RPMI8226 (cell line): ENCODE results near the gene JUNB.
"Not testable (repeated sequence)": the region's sequence is repeated elsewhere in the genome, so short reads cannot be mapped to it uniquely, and the experiment has no call there.

Experiments used
- DNase-seq: peaks from one replicate; pipeline ENCODE4 v3.0.0-alpha.2; 2015

Gene JUNB

GRCh38 chr19:12806242-12807081 is 15.2 kb downstream of the JUNB start, which contains the start of gene RNASEH2A:
TSS of gene RNASEH2A (plus strand) at chr19:12806584. CDS start at chr19:12806674, 90 bp downstream.
- peak; percentile 95 for DNase-seq

DNA sequence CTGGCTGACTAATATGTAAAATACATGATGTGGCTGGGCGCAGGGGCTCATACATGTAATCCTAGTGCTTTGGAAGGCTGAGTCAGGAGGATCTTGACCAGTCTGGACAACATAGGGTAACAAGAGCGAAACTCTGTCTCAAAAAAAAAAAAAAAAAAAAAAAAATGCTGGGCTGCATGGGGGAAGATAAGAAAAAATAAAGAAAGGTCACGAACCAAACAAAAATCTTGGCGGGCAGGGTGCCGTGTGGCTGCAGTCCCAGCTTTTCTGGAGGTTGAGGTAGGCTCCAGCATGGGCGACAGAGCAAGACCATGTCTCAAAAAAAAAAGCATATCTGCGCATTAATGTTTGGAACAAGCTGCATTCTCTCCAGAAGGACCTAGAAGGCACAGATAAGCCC is 23.8 kb downstream of the JUNB start:
- no peak for DNase-seq

DNA sequence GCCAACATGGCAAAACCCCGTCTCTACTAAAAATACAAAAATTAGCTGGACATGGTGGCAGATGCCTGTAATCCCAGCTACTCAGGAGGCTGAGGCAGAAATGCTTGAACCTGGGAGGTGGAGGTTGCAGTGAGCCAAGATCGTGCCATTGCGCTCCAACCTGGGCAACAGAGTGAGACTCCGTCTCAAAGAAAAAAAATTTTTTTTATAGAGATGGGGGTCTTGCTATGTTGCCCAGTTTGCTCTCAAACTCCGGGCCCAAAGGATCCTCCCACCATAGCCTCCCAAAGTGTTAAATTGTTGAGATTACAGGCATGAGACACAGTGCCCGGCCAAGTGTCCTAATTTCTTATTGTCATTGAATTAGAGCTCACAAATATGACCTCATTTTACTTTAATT is 25.9 kb downstream of the JUNB start:
- DNase-seq, result not testable (repeated sequence)

DNA sequence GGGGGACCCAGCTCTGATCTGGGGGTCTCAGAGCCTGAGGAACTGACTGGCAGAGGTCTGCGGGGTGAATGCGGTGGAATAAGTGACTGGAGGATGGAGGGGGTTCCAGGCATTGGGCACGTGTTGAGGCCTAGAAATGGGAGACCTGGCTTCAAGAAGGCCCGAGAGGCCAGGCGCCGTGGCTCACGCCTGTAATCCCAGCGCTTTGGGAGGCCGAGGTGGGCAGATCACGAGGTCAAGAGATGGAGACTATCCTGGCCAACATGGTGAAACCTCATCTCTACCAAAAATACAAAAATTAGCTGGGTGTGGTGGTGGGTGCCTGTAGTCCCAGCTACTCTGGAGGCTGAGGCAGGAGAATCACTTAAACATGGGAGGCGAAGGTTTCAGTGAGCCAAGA is 26.5 kb downstream of the JUNB start:
- not testable (repeated sequence) for DNase-seq

- no peak for DNase-seq
These were observed 30.5 kb downstream of the JUNB start for GRCh38 chr19:12821761-12822160.

- peak; percentile 47 for DNase-seq
These were observed 34.2 kb downstream of the JUNB start for GRCh38 chr19:12825254-12826131.

- peak; percentile 86 for DNase-seq
These were observed 37.2 kb downstream of the JUNB start for GRCh38 chr19:12828494-12828893.

- no peak for DNase-seq
These were observed 42.1 kb downstream of the JUNB start for GRCh38 chr19:12833418-12833737.

DNA sequence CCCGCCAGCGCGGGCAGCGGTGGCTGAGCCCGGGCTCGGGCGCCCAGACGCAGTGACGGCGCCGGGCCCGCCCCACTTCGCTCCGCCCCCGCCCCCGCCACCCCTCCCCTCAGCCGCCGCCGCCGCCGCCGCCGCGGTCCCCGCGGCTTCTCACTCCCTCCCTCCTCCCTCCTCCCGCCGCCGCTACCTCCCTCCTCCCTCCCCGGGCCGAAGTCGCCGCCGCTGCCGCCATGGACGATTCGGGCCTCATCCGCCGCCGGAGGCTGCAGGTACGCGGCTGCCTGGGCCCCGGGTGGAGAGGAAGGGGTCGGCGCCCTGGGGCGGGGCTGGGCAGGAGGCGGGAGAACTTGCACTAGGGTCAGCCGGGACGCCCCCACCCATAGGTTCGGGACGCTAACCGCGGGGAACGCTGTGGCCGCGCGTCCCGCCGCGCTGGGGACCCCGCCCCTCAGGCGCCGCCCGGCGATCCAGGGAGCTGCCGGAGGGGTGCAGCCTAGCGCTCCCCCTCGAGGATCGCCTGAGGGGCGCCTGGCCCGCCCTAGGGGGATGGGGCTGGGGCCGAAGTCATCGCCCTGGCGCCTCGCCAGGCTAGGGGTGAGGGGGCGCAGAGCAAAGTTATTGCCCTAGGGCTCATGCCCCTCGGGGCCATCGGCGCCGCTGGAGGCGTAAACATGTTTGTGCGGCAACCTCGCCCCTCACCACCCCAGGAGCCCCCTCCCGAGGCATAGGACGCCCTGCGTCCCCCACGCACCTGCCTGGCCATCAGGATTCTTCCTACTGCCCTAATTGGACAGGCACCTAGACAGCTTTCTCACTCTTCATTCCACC is 42.7 kb downstream of the JUNB start:
- DNase-seq, result peak; percentile 61

- DNase-seq, result no peak
These were observed 43.3 kb downstream of the JUNB start, which contains the start of gene RTBDN for GRCh38 chr19:12834566-12834943. TSS of gene RTBDN (minus strand) at chr19:12834579. CDS start at chr19:12829979, 4,600 bp downstream.

GRCh38 chr19:12834976-12835757 is 43.9 kb downstream of the JUNB start:
- peak; percentile 67 for DNase-seq

DNA sequence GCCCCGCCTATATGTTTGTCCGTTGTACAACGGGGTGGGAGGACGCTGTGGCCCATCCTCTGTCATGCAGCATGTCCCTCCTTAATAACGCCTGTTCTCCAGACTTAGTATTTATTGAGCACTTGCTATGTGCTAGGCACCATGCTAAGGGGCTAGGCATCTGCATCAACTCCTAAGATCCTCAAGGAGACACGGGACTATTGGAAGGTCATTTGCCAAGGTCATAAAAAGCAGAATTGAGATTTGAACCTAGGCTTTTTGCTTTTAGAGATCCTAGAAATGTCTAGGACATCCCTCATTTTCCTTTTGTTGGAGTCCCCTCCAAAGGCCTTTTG is 45.2 kb downstream of the JUNB start:
- no peak for DNase-seq

- DNase-seq, result no peak
These were observed 45.9 kb downstream of the JUNB start for GRCh38 chr19:12837225-12837624.

DNA sequence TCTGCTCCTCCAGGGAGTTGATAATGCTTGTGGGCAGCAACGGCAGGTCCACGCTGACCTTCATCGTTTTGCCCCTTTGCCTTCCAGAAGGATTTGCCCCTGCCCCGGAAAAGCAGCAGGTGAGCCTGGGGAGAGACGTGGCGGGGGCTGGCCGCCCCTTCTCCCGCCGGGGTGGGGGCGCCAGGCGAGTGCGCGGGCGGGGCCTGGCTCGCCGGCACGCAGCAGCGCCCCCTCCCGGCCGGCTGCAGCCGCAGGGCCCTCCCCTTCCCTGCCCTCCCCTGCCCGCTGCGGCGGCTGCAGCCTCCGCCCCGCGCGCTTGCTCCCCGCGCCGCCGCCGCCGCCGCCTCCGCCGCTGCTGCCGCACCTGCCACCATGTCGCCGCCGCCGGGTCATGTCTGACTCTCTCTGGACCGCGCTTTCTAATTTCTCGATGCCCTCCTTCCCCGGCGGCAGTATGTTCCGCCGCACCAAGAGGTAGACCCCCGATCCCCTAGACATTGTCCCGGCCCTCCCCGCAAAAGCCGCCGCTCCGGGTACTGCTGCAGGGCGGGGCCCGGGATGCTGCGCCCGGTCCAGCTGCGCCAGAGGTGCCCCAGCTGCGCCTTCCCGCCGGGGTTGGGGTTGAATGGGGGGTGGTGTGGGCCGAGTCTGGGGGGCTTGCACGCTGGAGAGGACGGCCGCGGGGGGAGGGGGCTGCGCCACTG is 47.0 kb downstream of the JUNB start, which contains the start of gene MAST1:
Gene MAST1, plus strand, starts transcription at position 334 of the 704 bp plus-strand sequence. Its CDS starts 58 bp downstream, at position 392.
- peak; percentile 86 for DNase-seq

DNA sequence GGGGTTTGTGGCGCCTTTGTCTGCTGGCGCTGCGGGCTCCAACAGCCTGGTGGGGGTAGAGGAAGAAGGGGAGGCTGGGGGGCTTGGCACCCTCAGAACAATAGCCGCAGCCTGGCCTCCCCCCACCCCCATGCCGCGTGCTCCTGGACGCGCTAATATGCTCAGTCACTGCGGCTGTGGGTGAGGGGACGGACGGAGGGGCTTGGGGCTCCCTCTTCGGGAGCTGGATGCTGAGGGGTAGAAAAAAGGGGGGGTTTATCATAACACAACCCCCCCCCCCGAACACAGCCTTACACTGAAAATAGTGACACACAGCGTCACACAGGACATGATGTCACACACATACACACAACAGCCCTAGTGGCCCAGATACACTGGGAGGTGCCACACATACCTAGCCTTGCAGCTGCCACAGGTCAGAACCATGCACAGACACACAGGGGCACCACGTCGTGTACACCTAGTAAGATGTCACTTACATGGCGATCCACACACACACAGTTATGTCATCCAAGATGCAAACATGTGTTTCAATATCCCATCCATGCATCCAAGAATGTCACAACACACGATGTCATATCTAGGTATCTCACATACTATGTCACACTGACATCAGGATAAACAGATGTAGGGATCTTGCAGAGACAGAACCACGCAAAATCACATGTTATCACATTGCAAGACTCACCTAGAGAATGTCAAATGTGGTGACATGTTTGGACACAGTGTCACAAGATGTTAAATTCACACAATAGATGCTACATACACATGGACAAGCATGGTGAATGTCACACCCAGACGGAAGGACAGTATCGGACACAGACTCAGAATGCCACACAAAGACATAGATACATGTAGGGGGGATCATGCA is 47.8 kb downstream of the JUNB start:
- peak; percentile 34 for DNase-seq

DNA sequence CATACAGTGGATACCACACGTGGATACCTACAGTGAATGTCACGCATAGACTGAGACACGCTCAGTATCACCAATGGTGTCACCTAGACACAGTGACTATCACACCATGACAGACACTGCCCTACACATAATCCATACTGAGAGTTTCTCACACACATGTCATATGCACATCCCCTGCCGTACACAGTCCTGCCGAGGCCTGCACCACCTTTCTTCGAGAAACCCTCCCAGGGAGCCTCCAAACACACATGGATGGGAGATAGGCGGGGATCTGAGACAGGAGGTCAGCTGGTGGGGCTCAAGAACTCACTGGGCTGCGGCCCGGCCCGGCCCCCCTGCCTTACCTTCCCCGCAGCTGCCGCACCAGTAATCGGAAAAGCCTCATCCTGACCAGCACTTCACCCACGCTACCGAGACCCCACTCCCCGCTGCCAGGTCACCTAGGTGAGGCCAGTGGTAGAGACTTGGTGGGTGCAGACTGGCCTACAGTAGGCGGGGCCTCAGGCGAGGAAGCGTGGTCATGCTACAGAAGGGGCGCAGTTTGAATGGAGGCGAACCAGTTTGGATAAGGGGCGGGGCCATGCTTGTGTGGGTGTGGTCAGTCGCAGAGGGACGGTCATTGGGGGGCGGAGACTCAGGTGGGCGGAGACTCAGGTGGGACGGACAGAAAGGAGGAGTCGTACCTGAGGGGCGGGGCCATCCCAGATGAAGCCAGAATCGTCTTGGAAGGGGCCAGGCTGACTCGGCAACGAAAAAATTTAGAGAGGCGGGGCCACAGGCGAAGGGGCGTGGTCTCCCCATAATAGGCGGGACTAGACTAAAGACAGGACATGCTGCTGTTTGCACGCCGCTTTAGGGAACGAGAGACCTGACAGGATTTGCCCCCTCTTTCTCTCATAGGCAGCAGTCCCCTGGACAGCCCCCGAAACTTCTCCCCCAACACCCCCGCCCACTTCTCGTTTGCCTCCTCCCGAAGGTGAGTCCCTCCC is 49.1 kb downstream of the JUNB start:
- peak; percentile 30 for DNase-seq

- peak; percentile 0 for DNase-seq
These were observed 49.8 kb downstream of the JUNB start for GRCh38 chr19:12841094-12841493.

- DNase-seq, result peak; percentile 1
These were observed 51.2 kb downstream of the JUNB start for GRCh38 chr19:12842511-12842910.
